ENCODE results near the gene SYT7. TPM values are rescaled to one million over a fixed set of nuclear protein-coding genes. Genes with fewer than 3 reads are reported as not detected.

The SYT7 gene
- total and polyA plus RNA-seq, 7 experiments from 2014 or later = 0.08 to 0.44 TPM; not detected in 5

GRCh38 chr11:61551634-61552033 lies 29.2 kb downstream of the SYT7 start:
- no peak for ATAC-seq
- H3K27me3 Mint-ChIP-seq = peaks cover 34 to 55% (median 43%) of the 10 kb centered on the region in 5 donors
- POLR2A ChIA-PET = no interaction called here

DNA sequence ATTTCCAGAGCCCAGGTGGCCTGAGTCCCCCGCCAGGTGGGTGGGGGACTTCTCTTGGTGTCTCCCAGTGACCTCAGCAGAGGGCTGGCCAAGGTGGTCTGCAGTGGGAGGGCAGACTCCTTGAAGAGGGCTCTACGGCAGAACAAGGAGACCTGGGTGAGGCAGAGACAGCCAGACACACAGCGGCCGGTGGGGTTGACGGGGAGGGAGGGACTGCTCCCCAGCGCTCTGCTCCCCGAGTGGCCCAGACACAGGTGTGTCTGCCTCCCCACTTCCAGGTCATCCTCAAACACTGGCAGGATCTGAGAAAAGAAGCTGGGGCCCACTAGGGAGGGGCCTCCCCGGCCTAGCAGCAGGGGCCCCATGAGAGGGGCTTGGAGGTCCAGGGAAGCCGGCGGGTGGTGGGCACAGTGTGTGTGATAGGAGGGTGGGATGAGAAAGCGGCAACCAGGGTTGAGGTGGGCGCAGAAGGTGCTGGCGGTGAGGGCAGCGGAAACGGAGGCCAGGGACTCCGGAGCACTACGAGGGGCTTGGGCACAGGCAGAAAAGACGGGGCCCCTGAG lies 30.1 kb downstream of the SYT7 start:
- ATAC-seq (no peak), DNase-seq (no peak)
- no peaks in the 10 kb centered on the region for H3K4me1 ChIP-seq (ENCODE audit: control insufficient read depth in 2 of 2, insufficient read depth in 2 of 2, low read length in 2 of 2)
- H3K4me3 ChIP-seq (ENCODE audit: low read length) = no peak overlapping the region
- H3K27me3 ChIP-seq (ENCODE audit: control insufficient read depth in 2 of 2, insufficient read depth in 2 of 2, low read length in 2 of 2) = no peaks in the 10 kb centered on the region
- H3K27ac ChIP-seq (ENCODE audit: low read depth, low read length) = no peak overlapping the region
- Mint-ChIP-seq H3K27me3 (peaks cover 28 to 53% (median 35%) of the 10 kb centered on the region in 5 donors), H3K4me1 (peaks cover 0 to 13% (median 10%) of the 10 kb centered on the region in 7 donors), H3K4me3 (no peak overlapping the region), H3K9me3 (peaks cover 0 to 2% (median 0%) of the 10 kb centered on the region in 11 donors), H3K36me3 (no peaks in the 10 kb centered on the region), H3K27ac (no peak overlapping the region)
- intact Hi-C loops (cut with micrococcal nuclease) = no loop called here
- H3K9me3 ChIP-seq (ENCODE audit: control insufficient read depth in 2 of 3, low read length in 3 of 3) = no peaks in the 10 kb centered on the region
- POLR2A ChIA-PET = no interaction called here
- H3K36me3 ChIP-seq (ENCODE audit: control insufficient read depth in 2 of 3, insufficient read depth in 3 of 3, low read length in 3 of 3) = no peaks in the 10 kb centered on the region
- CTCF ChIA-PET = no interaction called here

More at GRCh38 chr11:61551634-61552033, 29.2 kb downstream of the SYT7 start:
- Mint-ChIP-seq H3K4me3 (no peak overlapping the region), H3K27ac (no peak overlapping the region), H3K9me3 (peaks cover 0 to 2% (median 0%) of the 10 kb centered on the region in 11 donors), H3K36me3 (no peaks in the 10 kb centered on the region), H3K4me1 (peaks cover 0 to 12% (median 10%) of the 10 kb centered on the region in 7 donors)
- Histone ChIP-seq H3K27ac (ENCODE audit: low read depth, low read length) (no peak overlapping the region), H3K4me3 (ENCODE audit: low read length) (no peak overlapping the region), H3K36me3 (ENCODE audit: control insufficient read depth in 2 of 3, insufficient read depth in 3 of 3, low read length in 3 of 3) (no peaks in the 10 kb centered on the region), H3K9me3 (ENCODE audit: control insufficient read depth in 2 of 3, low read length in 3 of 3) (no peaks in the 10 kb centered on the region), H3K4me1 (ENCODE audit: control insufficient read depth in 2 of 2, insufficient read depth in 2 of 2, low read length in 2 of 2) (no peaks in the 10 kb centered on the region), H3K27me3 (ENCODE audit: control insufficient read depth in 2 of 2, insufficient read depth in 2 of 2, low read length in 2 of 2) (no peaks in the 10 kb centered on the region)
- no peak for DNase-seq
- intact Hi-C loops (cut with micrococcal nuclease) = no loop called here
- CTCF ChIA-PET = interaction anchor here (0.5 kb wide), 1 partner anchor 116 kb away, joined by 3 read pairs; no protein-coding TSS in a partner anchor

- H3K27me3 Mint-ChIP-seq = peaks cover 23 to 54% (median 35%) of the 10 kb centered on the region in 5 donors
Observed at GRCh38 chr11:61549662-61550568, 31.0 kb downstream of the SYT7 start.

GRCh38 chr11:61549177-61549576 lies 31.7 kb downstream of the SYT7 start:
- Histone ChIP-seq H3K4me3 (ENCODE audit: low read length) (no peak overlapping the region), H3K27me3 (ENCODE audit: control insufficient read depth in 2 of 2, insufficient read depth in 2 of 2, low read length in 2 of 2) (no peaks in the 10 kb centered on the region), H3K9me3 (ENCODE audit: control insufficient read depth in 2 of 3, low read length in 3 of 3) (no peaks in the 10 kb centered on the region), H3K27ac (ENCODE audit: low read depth, low read length) (no peak overlapping the region), H3K4me1 (ENCODE audit: control insufficient read depth in 2 of 2, insufficient read depth in 2 of 2, low read length in 2 of 2) (no peaks in the 10 kb centered on the region), H3K36me3 (ENCODE audit: control insufficient read depth in 2 of 3, insufficient read depth in 3 of 3, low read length in 3 of 3) (no peaks in the 10 kb centered on the region)
- ChIA-PET CTCF (no interaction called here), POLR2A (no interaction called here)
- intact Hi-C loops (cut with micrococcal nuclease) = no loop called here
- peaks cover 0 to 2% (median 0%) of the 10 kb centered on the region in 11 donors for H3K9me3 Mint-ChIP-seq
- H3K4me3 Mint-ChIP-seq = no peak overlapping the region
- H3K27ac Mint-ChIP-seq = peak overlapping the region in 1 of 9 donors; percentile 33
- no peaks in the 10 kb centered on the region for H3K36me3 Mint-ChIP-seq
- peaks cover 15 to 48% (median 28%) of the 10 kb centered on the region in 5 donors for H3K27me3 Mint-ChIP-seq
- peaks cover 0 to 10% (median 5%) of the 10 kb centered on the region in 7 donors for H3K4me1 Mint-ChIP-seq
- ATAC-seq (no peak), DNase-seq (no peak)

More at GRCh38 chr11:61549662-61550568, 31.0 kb downstream of the SYT7 start:
- ChIA-PET CTCF (no interaction called here), POLR2A (no interaction called here)
- H3K9me3 Mint-ChIP-seq = peaks cover 0 to 2% (median 0%) of the 10 kb centered on the region in 11 donors
- H3K36me3 Mint-ChIP-seq = no peaks in the 10 kb centered on the region
- H3K4me3 Mint-ChIP-seq = no peak overlapping the region
- H3K27ac ChIP-seq (ENCODE audit: low read depth, low read length) = no peak overlapping the region
- DNase-seq = no peak
- no peak for ATAC-seq
- no peaks in the 10 kb centered on the region for H3K9me3 ChIP-seq (ENCODE audit: control insufficient read depth in 2 of 3, low read length in 3 of 3)
- H3K4me1 Mint-ChIP-seq = peaks cover 0 to 14% (median 9%) of the 10 kb centered on the region in 7 donors
- intact Hi-C loops (cut with micrococcal nuclease) = no loop called here
- H3K36me3 ChIP-seq (ENCODE audit: control insufficient read depth in 2 of 3, insufficient read depth in 3 of 3, low read length in 3 of 3) = no peaks in the 10 kb centered on the region
- H3K27ac Mint-ChIP-seq = no peak overlapping the region
- H3K27me3 ChIP-seq (ENCODE audit: control insufficient read depth in 2 of 2, insufficient read depth in 2 of 2, low read length in 2 of 2) = no peaks in the 10 kb centered on the region
- H3K4me3 ChIP-seq (ENCODE audit: low read length) = no peak overlapping the region
- H3K4me1 ChIP-seq (ENCODE audit: control insufficient read depth in 2 of 2, insufficient read depth in 2 of 2, low read length in 2 of 2) = no peaks in the 10 kb centered on the region

GRCh38 chr11:61547246-61547645 lies 33.6 kb downstream of the SYT7 start:
- no peaks in the 10 kb centered on the region for H3K27me3 ChIP-seq (ENCODE audit: control insufficient read depth in 2 of 2, insufficient read depth in 2 of 2, low read length in 2 of 2)
- H3K4me3 ChIP-seq (ENCODE audit: low read length) = no peak overlapping the region
- Mint-ChIP-seq H3K4me3 (no peak overlapping the region), H3K9me3 (peaks cover 0 to 2% (median 0%) of the 10 kb centered on the region in 11 donors), H3K36me3 (no peaks in the 10 kb centered on the region), H3K27me3 (peaks cover 0 to 33% (median 13%) of the 10 kb centered on the region in 5 donors), H3K4me1 (peaks cover 0 to 6% (median 0%) of the 10 kb centered on the region in 7 donors), H3K27ac (no peak overlapping the region)
- intact Hi-C loops (cut with micrococcal nuclease) = no loop called here
- ChIA-PET CTCF (no interaction called here), POLR2A (no interaction called here)
- no peaks in the 10 kb centered on the region for H3K36me3 ChIP-seq (ENCODE audit: control insufficient read depth in 2 of 3, insufficient read depth in 3 of 3, low read length in 3 of 3)
- no peak for DNase-seq
- no peaks in the 10 kb centered on the region for H3K4me1 ChIP-seq (ENCODE audit: control insufficient read depth in 2 of 2, insufficient read depth in 2 of 2, low read length in 2 of 2)
- no peak for ATAC-seq
- H3K9me3 ChIP-seq (ENCODE audit: control insufficient read depth in 2 of 3, low read length in 3 of 3) = no peaks in the 10 kb centered on the region
- no peak overlapping the region for H3K27ac ChIP-seq (ENCODE audit: low read depth, low read length)

GRCh38 chr11:61546663-61547062 lies 34.2 kb downstream of the SYT7 start:
- H3K27ac ChIP-seq (ENCODE audit: low read depth, low read length) = no peak overlapping the region
- H3K27me3 Mint-ChIP-seq = peaks cover under 1 to 34% (median 12%) of the 10 kb centered on the region in 5 donors
- intact Hi-C loops (cut with micrococcal nuclease) = no loop called here
- DNase-seq (no peak), ATAC-seq (no peak)
- no peak overlapping the region for H3K27ac Mint-ChIP-seq
- peaks cover 0 to 9% (median 0%) of the 10 kb centered on the region in 7 donors for H3K4me1 Mint-ChIP-seq
- H3K36me3 ChIP-seq (ENCODE audit: control insufficient read depth in 2 of 3, insufficient read depth in 3 of 3, low read length in 3 of 3) = no peaks in the 10 kb centered on the region
- peak overlapping the region in 1 of 10 donors; percentile 31 for H3K4me3 Mint-ChIP-seq
- POLR2A ChIA-PET = no interaction called here
- peaks cover 0 to 2% (median 0%) of the 10 kb centered on the region in 11 donors for H3K9me3 Mint-ChIP-seq
- no peak overlapping the region for H3K4me3 ChIP-seq (ENCODE audit: low read length)
- no peaks in the 10 kb centered on the region for H3K4me1 ChIP-seq (ENCODE audit: control insufficient read depth in 2 of 2, insufficient read depth in 2 of 2, low read length in 2 of 2)
- H3K36me3 Mint-ChIP-seq = no peaks in the 10 kb centered on the region
- CTCF ChIA-PET = no interaction called here
- no peaks in the 10 kb centered on the region for H3K9me3 ChIP-seq (ENCODE audit: control insufficient read depth in 2 of 3, low read length in 3 of 3)
- no peaks in the 10 kb centered on the region for H3K27me3 ChIP-seq (ENCODE audit: control insufficient read depth in 2 of 2, insufficient read depth in 2 of 2, low read length in 2 of 2)
